G401 (cell line): ENCODE results near the gene CPM. TPM values are rescaled to one million over a fixed set of nuclear protein-coding genes. Genes with fewer than 3 reads are reported as not detected.
A peak's percentile ranks its signal among the peaks of the same experiment; 100 is the strongest.

Source experiments
- DNase-seq: peaks from one replicate; pipeline ENCODE4 v3.0.0-alpha.2; 2015; ENCODE audit warnings: low spot score
- in situ Hi-C: cut with HindIII; loops from 2 replicates; pipeline ENCODE4 v1.10.0; 2016; ENCODE audit warnings: low sequenced_read_pairs, mixed read lengths
- total RNA-seq: library from RNA; depleted of rRNA; stranded (reverse); fragments of >200 nt; shearing (Covaris generic); gene quantifications from 2 replicates; pipeline ENCODE4 v1.2.3, GENCODE V29; 2014; rRNA removed

The CPM gene
- total RNA-seq: not detected in 2 replicates

- DNase-seq: no peak
- in situ Hi-C loops: no loop called here
These were observed at the start of gene CPM for GRCh38 chr12:68932961-68933893. Gene CPM, minus strand, starts transcription at chr12:68933171. Its CDS starts 334 bp downstream, at chr12:68932837.

DNA sequence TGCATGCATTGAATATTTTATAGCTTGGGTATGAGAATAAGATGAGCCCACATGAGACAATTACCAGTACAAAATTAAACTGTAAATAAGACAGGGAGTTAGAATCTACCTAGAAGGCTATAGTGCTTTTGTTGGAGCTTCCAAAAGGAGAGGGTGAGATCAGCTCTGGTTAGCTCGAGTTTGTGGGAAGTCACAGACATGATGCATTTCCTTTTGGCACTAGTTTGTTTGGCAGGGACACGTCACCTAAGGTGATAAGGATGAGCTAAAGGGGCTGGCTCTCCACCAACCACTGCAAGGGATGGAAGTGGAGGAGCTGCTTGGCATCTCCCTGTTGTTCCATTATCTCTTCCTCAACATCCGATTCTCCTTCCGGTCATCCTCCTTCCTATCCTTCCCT is 48.5 kb upstream of the CPM start:
- no peak for DNase-seq
- in situ Hi-C loops: no loop called here

- no peak for DNase-seq
- in situ Hi-C loops: no loop called here
These were observed 47.7 kb upstream of the CPM start for GRCh38 chr12:68980476-68981212.

DNA sequence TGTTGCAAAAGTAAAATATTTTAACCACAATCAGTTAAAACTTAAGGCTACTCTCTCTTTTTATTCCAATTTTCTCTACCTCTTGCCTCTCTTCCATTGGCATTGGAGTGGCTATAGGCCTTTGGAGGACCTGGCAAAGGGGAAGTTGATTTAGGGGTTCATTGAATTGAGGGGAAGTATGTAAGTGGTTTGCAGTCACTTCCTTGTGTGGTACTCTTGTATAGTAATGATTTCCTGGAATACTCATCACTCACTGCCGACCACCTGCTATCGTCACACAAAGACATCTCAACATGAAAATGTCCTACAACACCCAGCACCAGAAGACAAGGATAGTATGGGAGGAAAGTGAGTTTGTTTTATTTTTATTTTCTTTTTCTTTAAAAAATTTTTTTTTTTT is 45.7 kb upstream of the CPM start:
- no peak for DNase-seq
- in situ Hi-C loops: no loop called here

GRCh38 chr12:68977909-68978610 is 45.1 kb upstream of the CPM start:
- in situ Hi-C loops: no loop called here
- no peak for DNase-seq

DNA sequence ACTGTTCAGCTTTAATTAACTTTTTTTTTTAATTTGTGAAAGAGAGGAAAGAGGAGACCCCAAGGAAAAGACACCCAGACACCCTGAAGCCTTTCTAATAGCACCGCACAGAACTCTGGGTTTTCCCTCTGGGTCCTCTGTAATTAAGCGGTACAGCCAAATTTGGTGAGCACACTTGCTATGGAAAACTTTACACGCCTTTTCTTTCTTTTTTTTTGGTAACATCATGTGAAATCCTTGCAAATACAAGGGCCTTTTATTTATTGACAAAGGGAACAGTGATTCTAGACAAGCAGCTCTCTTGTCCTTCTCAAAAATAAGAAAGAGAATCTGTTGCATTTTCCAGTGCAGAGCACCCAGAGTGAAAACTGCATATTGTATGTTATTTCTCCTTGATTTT is 44.4 kb upstream of the CPM start:
- DNase-seq: peak; percentile 1
- in situ Hi-C loops: no loop called here

DNA sequence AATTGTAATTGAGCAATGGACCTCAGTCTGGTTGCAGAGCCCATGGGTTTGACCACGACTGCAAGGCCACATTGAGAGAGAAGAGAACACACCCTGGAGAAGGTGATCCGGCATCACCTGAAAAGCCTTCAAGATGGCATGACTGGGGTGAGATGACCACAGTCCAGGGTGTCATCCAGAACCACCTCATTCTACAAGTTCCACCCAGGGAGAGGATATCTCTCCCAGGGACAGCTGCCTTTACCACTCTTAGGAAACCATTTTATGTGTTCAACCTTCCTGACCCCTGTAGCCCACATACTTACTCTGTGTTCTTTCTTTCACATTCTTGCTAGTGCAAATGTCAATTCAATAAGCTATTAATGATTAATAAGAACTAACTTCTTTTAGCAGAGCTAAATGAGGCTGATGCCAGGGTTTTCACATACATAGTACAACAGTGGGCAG is 43.4 kb upstream of the CPM start:
- DNase-seq: no peak

DNA sequence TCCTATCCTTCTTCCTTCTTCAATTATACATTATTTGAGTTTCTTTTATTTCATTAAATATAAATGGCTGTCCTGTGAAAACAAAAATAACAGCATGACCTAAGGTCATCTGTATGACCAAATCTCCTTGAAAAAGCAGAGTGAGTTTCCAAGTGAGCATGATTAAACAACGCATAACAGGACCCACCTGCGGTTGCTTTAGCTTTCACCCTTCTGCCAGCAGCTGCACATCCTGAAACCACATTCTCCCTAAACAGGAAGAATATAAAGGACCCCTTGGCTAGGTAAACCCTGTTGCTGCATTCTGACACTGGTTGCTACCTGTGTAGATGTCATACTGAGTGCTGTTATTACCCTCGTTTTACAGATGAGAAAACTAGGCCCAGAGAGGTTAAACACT is 42.8 kb upstream of the CPM start:
- in situ Hi-C loops: no loop called here
- DNase-seq: no peak

More for the DNA sequence above, 43.4 kb upstream of the CPM start:
- in situ Hi-C loops: no loop called here

DNA sequence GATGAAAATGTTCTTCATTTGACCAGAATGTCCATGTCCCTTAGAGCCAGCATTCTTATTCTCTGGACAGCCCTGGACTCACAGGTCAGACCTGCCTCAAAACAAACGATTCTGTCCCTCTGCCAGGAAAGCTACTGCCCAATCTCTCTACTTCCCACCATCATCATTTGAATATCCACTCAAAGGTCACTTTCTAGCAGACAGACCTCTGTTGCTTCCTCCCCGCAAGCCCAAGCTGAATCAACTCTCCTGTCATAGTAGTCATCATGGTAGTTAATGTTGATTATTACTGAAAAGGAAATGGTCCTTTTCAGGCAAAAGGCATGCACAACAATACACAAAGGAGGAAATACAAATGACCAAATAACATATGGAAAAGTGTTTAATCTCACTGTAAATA is 39.6 kb upstream of the CPM start:
- no peak for DNase-seq
- in situ Hi-C loops: no loop called here

DNA sequence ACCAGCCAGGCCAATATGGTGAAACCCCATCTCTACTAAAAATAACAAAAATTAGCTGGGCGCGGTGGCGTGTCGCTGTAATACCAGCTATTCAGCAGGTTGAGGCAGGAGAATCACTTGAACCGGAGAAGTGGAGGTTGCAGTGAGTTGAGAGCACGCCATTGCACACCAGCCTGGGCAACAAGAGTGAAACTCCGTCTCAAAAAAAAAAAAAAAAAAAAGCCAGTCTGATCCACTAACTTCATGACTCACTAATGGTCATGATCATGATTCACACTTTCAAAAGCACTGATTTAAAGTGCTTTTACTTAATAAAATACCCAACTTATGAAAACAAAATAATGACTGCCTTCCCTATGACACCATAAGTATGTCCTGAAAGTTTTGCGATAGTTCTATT is 38.4 kb upstream of the CPM start:
- no peak for DNase-seq
- in situ Hi-C loops: no loop called here

DNA sequence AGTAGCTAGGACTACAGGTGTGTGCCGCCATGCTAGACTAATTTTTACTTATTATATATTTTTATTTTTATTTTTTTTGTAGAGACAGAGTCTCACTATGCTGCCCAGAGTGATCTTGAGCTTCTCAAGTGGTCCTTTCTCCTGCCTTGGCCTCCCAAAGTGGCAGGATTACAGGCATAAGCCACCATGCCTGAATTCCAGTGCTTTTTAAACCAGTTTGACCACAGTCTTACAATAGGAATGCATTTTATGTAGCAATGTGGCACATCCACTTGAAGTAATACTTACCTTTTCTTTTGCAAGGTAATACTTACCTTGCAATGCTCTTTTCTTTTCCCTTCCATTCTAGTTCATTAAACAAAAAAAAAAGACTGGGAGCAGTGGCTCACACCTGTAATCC is 38.0 kb upstream of the CPM start:
- DNase-seq: no peak
- in situ Hi-C loops: no loop called here

DNA sequence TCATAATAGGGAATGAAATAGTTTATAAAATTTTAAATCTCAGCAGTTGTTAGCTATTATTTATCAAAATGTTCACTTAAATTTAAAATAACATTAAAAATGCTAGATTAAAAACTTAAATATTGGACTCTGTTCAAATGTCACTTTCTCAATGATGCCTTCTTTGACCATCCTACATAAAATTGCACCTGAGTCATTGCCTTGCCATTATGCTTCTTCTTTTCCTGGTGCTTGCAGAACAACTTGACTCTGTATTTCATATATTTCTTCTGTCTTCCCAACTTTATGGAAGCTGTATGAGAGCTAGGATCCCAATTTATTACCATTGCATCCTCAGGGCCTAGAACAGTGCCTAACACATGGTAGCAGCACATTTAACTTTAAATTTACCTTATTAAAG is 37.3 kb upstream of the CPM start:
- in situ Hi-C loops: no loop called here
- no peak for DNase-seq

GRCh38 chr12:68967046-68967445 is 34.1 kb upstream of the CPM start:
- in situ Hi-C loops: loop anchor here (10.0 kb wide), 1 partner anchor 78 kb away; no protein-coding TSS in a partner anchor
- DNase-seq: no peak

DNA sequence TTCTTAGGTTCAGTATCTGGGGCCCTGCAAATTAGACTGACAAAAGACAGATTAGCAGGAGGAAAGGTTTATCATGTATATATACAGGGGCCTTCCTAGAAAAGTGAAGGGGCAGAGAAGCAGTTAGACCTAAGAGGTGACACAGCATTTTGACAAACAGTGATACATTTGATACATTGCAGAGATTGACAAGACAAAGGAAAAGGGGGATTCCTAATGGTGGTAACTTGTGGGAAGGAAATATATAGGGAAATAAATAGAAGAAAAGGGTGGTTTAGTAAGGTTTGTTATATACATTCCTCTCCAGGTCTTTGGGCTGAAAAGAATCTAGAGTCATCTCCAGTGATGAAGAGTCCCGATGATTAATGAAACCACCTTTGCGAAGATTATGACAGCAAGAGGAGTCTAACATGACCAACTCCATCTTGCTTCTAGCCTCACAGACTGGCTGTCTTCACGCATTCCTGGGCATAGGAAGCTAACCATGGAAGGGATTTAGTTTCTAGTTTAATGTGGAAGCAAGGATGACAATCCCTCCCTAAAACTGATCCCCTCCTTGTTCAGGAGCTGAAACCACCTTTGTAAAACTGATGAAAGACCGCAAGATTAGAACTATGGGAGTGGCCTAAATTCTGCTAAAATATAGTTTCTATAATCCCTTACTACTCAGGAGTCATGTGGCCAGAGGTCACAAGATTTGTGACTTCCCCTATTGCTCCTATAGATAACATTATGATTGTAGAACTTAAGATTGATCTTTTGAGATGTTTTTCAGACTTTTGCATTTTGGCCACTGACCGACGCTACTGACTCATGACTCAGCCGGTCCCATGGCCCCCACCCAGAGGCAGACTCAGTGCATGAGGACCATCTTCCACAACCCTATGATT is 31.1 kb upstream of the CPM start:
- in situ Hi-C loops: loop anchor here (10.0 kb wide), 1 partner anchor 81 kb away; no protein-coding TSS in a partner anchor
- DNase-seq: no peak

DNA sequence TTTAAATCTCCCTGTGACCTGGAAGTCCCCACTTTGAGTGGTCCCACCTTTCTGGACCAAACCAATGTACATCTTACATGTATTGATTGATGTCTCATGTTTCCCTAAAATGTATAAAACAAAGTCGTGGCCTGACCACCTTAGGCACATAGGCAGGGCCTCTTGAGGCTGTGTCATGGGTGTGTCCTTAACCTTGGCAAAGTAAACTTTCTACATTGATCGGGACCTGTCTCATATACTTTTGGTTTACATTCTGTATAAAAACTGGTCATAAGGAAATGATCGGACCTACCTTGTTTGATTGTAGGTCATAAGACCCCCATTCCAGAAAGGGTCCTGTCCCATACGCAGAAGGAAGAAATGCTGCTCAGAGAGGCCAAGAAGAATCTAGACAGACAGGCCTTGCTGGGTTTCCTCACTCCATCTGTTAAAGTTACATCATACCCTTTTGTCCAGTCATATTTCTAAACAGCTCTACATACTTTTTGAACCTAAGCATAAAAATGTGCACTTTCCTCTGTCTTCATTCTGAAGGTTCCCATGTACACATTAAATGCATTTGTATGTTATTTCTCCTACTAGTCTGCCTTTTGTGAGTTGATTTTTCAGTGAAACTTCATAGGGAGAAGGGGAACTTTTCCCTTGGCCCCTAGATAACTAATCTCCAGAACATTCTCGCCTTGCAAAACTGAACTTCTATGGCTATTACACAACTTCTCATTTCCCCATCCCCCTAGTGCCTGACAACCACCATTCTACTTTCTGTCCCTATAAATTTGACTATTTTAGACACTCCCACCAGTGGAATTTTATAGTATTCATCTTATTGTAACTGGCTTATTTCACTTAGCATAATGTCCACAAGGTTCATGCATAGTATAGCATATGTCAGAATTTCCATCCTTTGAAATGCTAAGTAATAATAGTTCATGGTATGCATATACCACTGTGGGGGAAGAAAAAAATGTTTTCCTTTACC is 30.2 kb upstream of the CPM start:
- no peak for DNase-seq
- in situ Hi-C loops: loop anchor here (10.0 kb wide), 1 partner anchor 82 kb away; no protein-coding TSS in a partner anchor

DNA sequence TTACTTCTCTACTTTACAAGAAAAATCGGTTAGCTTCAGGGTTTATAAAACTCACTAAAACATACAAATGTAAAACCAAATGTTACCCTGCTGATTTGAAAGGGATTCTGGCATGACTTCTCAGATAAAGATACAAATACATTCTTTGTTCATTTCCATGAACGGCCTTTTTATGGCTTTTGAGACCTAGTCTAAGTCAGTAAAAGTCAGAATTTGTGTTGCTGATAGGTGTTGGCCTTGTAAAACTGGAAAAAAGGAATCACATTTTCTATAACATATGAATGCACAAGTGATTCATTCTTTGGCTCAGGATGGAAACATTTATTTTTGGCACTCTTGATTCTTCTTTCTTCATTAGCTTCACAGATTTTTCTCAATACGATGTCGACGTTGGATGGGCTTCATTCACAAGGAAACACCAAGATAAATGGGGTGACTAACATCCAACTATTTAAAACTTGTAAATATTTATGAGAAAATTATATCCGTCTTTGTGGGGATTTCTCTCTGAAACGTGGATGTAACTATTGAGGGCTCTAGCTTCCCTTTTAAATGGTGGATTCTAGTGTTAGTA is 27.0 kb upstream of the CPM start:
- no peak for DNase-seq
- in situ Hi-C loops: loop anchor here (10.0 kb wide), 1 partner anchor 85 kb away; no protein-coding TSS in a partner anchor
